Stimulated activated CD4-positive, alpha-beta T cell treated with anti-CD3 and anti-CD28 coated beads, Interleukin-4, amount 100 ng/mL, for 4 hours (primary cell): ENCODE data around the gene RFWD3.
"Not testable (repeated sequence)": the region's sequence is repeated elsewhere in the genome, so short reads cannot be mapped to it uniquely, and the experiment has no call there.

Experiments
- DNase-seq, 2 experiments: peaks; one replicate each; pipeline ENCODE4 v3.0.0-alpha.2; 2020

RFWD3 gene

DNA sequence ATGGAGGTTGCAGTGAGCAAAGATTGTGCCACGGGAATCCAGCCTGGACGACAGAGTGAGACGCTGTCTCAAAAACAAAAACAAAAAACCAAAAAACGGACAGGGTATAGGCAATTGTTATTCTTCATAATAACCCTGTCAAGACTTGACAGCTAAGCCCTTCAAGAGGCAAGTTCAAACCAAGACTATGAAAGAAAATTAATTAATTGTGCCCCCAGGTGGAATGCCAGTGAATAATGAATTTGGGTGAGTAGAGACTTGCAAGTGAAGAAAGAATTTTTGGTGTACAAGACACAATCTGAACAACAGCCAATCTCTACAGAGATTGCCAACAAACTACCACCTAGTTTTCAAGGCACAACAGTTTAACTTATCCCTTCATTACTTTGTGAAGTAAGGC, 6.3 kb downstream of the RFWD3 start:
- DNase-seq, result no peak

DNA sequence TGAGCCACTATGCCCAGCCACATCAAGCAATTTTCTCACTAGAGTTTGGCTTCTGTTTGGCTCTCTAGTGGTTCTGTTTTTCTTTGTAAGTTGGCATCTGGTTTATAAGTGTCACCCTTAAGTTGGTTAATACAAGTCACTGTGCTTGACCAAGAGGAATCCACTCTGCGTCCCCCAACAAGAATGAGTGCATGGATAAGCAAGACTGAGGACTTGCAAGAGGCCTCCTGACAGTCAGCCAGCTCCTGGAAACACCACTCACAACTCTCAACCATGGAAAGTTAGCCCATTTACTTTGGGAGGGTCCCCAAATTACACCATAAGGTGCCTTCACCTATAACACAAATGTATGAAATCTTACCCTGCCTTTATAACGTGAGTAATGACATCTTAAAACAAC, 7.6 kb downstream of the RFWD3 start:
- no peak for DNase-seq

DNA sequence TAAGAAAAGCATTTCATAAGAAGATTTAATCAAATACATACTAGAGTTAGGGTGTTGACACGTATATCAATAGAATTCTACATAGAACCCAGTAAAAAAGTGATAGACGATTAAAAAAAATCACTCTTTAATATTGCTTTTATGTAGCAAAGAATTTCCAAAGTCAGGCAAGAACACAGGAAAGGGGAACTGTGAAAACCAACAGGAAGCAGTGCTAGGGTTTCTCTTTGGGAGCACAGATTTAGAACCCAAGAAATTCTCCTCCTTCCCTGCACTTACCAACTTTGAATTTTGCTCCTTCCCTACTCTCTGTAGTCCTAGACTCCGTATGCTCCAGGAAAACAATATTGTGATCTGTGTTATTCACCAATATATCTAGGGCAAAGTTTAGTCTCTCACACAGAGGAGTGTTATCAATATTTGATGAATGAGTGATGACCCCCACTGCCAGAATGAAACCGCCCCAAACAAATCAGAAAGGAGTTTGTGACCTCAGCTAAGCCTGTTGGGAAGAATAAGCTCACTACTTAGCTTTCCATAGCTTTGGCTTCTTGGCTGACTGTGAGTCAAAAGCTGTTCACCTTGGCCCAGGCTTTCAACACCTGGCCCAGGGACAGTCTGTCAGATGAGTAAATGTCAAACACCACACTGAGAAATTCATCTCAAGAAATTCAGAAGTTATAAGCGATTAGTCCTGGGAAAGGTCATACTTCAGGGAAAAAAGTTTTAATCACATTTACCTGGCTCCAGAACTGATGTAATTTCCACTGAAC, 8.6 kb downstream of the RFWD3 start:
- no peak for DNase-seq

DNA sequence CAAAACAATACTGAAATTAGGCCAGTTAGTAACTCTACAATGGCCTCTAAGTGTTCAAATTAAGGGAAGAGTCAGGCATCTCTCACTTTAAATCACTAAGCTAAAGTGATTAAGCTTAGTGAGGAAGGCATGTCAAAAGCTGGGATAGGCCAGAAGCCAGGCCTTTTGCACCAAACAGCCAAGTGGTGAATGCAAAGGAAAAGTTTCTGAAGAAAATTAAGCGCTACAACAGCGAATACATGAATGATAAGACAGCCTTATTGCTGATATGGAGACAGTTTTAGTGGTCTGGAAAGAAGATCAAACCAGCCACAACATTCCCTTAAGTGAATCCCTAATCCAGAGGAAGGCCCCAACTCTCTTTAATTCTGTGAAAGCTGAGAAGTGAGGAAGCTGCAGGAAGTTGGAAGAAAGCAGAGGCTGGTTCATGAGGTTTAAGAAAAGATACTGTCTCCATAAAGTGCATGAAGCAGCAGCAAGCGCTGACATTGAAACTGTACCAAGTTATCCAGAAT, 12.1 kb downstream of the RFWD3 start:
- DNase-seq, result no peak

DNA sequence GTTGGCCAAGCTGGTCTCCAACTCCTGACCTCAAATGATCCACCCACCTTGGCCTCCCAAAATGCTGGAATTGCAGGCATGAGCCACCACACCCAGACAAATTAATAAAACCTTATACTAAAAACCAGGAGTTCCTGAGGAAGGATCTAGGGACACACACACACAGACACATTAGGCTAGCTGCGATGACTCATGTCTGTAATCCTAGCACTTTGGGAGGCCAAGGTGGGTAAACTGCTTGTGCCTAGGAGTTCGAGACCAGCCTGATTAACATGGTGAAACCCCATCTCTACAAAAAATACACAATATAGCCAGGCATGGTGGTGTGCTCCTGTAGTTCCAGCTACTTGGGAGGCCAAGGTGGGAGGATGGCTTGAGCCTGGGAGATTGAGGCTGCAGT, 13.8 kb downstream of the RFWD3 start:
- not testable (repeated sequence) for DNase-seq

DNA sequence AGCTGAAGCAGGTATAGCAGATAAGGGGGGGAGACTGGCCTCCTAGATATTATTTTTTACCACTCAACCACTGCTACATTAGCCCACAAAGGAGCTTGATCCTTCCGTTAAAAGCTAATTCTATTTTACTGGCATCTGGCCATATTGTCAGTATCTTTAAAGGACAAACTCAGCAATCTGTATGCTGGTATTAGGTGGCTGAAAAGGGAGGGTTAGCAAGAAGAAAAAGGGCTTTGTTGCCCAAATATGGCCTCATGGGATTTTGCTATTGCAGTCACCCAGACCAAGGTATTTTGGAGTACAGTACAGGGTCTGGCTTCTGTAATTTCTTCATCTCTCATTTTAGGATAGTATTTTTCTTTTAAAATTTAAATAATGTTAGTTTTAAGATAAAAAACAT, 14.4 kb downstream of the RFWD3 start:
- DNase-seq, result no peak

DNA sequence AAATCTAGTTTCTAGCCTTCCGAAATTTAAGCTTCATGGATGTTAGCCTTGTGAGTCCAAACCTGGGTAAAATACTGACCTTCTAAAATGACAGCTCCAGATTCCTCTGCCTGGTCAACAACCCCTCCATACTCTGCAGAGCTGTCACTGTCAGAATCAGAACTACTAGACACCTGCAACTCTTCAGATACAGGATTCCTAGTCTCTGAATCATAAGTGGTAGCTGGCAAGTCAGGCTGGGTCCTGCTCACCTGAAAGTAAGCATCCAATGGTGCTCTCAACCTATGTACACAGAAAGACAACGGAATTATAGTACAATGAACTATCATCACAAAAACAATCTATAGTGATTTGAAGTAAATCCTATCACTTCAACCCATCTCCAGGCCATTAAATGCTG, 14.8 kb downstream of the RFWD3 start:
- no peak for DNase-seq

DNA sequence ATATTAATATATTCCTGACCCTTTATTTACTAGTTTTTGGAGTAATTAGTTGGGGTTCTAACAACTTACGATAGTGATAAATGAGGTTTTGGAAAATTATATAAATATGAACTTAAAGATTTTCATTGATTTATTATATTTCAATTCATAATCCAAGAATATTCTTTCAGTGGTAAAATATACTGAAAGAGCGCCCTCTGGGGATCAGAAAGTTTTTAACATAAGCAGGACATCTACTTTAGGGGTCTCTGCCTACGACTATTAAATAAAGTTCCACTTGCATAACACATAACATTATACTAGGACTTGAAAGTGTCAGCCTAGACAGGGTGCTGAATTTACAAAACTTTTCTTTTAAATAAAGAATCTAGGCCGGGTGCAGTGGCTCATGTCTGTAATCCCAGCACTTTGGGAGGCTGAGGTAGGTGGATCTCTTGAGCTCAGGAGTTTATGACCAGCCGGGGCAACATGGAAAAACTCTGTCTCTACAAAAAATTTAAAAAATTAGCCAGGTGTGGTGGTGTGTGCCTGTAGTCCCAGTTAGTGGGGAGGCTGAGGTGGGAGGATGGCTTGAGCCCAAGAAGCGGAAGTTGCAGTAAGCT, 15.6 kb downstream of the RFWD3 start:
- DNase-seq, result no peak

DNA sequence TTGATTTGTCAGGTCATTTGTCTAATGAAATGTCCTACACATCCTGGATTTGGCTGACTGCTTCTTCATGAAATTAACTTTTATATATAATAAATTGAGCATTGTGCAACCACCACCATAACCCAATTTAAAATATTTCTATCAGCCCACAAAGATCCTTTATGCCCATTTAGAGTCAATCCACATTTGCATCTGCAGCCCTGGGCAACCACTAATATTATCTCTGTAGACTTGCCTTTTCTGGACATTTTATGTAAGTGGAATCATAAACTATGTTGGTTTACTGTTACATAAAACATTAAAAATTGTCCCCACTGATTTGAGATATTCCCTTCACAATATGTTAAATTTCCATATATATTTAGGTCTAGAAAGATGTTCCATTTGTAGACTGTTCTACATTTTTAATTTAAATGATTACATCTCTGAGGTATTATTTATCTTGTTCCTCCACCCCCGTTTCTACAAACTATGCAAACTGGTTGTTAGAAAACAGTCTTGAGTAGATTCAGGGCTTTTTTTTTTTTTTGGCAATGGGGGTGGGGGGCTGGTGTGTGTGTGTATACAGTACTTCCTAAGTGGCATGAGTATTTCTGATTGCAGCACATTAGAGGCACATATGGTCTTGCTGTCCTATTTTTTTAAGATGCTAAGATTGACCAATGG, 16.7 kb downstream of the RFWD3 start:
- no peak for DNase-seq

DNA sequence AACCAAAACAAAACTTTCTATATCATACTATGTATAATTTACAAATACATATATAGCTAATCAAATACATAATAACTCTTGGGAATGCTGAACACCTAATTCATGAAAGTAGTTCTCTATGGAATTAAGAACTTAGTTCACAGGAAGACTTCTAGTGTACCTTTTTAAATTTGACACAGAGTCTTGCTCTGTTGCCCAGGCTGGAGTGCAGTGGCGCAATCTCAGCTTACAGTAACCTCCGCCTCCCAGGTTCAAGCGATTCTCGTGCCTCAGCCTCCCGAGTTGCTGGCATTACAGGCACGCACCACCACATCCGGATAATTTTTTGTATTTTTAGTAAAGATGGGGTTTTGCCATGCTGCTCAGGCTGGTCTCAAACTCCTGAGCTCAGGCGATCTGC, 24.7 kb downstream of the RFWD3 start:
- no peak for DNase-seq

DNA sequence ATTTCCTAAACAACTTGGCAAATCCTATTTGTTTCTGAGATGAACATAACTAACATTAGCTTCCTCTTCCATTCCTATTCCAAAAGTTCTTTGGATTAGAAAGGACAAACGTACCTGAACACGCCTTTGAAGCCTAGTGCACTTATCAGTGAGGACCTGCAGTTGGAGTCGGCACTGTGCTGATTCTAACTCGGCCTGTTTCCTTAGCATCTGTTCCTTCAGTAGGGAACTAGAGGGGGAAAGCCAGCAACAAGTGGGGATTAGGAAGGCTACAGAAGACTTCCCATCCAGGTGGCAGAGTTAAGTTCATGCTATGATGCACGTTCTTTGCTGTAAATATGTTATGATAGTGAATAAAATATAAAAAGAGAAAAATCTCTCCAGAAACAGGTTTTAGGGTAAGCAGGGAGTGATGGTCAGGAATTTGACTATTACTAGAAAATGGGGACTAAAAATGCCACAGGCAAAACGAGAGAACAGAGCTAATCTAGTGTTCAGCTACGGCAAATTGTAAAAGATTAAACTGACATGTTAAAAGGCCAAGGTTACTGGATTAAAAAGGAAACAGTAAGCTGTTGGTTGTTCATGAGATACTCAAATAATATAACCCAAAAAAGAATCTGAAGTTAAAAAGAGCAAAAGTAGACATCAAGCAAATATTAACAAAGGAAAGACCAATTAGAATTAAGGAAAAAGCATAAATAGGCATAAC, 28.8 kb downstream of the RFWD3 start:
- DNase-seq, result no peak

DNA sequence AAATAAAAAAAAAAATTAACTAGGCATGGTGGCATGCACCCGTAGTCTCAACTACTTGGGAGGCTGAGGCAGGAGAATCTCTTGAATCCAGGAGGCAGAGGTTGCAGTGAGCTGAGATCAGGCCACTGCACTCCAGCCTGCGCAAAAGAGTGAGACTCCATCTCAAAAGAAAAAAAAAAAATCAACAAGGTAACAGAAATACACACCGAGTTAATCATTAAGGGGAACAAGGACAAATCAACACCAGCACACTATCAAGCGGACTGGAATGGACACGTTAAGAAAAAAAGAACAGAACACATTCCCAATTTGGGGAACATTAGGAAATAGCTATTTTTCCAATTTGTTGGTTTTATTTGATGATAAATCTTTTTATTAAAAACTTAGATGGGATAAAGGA, 31.4 kb downstream of the RFWD3 start:
- DNase-seq, result no peak

DNA sequence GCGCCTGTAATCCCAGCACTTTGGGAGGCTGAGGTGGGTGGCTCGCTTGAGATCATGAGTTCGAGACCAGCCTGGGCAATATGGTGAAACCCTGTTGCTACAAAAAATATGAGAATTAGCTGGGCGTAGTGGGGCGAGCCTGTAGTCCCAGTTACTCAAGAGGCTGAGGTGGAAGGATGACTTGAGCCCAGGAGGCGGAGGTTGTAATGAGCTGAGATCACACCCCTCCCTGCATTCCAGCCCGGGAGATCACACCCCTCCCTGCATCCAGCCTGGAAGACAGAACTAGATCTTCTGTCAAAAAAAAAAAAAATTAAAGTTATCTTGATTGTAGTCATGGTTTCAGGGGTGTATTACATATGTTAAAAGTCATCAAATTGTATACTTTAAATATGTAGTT, 33.0 kb downstream of the RFWD3 start:
- no peak for DNase-seq

DNA sequence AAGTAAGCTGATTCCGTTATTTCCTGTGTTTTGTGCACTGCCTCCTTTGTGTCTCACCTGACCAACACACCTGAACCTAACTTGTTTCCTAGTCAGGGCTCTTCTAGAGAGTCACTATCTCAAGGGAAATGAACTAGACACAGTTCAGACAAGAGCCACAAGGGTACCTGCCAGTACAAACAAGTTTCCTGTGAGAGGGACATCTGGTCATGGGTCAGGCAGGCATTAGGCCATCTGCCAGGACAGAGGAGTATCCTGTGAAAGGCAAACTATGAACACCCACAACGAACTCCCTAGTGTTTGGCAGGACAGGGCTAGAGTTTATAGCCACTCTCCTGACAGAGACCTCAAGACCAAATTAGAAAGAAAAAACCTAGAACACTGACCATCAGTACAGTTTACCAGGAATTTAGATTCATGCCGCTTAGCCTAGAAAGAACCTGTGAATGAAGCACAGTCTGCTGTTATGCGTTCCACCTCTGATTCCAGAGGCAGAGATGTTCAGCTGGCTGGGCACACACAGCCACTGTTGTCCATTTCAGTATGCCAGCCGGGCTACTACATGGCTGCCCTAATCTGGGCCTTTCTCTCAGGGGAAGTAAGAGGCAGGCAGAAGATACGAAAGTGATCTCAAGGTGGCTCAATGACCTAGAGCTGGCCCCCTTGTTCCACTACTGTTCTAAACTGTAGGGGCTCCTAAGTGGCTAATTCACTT, 39.0 kb downstream of the RFWD3 start:
- DNase-seq, result no peak

DNA sequence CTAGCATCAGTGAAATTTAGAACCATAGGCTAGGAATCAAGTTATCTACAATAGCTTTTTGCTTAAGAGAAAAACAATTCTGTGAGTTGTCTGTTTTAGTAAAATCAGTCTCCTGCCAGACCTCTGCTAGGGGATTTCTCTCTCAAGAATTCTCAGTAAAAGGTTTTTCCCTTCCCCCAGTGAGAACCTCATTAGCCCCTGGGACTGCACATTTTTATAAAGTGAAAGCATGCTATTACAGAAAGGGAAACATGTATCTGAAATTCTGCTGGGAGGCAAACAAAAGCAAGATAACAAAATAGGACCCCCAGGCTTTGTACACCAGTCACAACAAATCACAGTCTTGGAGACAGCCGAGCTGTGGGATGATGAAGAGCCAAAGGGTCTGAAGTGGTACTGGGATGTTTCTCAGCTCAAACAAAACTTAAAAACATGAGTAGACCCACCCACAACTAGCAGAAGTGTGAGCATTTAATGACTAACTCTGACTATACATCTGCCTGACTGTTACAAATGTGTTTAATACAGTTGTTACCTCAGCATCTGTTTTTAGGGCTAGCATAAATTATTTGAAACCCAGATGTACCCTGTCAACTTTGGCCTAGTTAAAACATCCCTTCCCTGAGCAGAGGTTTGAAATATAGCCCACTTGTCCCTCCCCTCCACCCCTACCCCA, 39.8 kb downstream of the RFWD3 start:
- DNase-seq, result no peak

DNA sequence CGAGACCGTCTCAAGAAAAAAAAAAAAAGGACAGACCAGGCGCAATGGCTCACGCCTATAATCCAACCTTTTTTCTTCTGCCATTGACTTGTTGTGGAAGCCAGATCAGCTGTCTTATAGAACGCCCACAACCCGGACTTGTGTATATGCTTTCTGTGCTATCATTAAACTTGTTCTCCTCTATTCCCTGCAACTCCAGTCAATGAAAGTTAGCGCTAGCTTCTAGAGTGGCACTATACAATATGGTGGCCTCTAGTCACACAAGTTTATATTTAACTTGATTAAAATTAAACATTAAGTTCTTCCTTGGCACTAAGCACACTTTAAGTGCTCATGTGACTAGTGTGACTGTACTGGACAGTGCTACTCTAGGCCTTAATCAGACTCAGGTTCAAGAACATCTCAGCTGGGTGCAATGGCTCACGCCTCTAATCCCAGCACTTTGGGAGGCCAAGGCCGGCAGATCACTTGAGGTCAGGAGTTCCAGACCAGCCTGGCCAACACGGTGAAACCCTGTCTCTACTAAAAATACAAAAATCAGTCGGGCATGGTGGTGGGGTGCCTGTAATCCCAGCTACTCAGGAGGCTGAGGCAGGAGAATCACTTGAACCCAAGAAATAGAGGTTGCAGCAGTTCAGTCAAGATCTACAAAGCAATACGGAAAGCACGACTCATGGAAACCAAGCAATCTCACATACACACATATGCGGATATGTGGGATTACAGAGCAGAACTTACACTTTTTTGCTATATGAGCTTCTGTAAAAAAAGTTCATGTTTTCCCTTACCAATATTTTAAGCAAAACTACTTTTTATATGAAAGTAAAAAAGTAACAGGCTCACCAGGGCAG, 41.0 kb downstream of the RFWD3 start:
- no peak for DNase-seq

DNA sequence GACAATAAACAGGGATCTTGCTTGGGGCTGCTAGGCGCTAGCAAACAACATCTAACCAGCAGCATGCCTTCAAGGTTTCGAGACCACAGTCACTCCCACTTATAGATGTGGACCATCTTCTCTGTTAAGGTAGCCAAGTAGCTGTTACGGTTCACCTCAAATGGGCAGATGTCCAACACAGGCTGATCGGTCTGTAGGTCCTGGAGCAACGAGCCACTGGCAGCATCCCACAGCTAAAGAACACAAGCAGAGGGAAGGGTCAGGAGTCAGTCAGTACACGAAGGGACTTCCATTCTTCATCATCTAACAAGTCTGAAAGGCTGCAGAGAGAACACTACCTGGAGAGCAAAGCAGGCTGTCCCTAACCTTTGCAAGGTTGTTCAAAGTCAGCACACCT, 42.8 kb downstream of the RFWD3 start:
- DNase-seq, result no peak

DNA sequence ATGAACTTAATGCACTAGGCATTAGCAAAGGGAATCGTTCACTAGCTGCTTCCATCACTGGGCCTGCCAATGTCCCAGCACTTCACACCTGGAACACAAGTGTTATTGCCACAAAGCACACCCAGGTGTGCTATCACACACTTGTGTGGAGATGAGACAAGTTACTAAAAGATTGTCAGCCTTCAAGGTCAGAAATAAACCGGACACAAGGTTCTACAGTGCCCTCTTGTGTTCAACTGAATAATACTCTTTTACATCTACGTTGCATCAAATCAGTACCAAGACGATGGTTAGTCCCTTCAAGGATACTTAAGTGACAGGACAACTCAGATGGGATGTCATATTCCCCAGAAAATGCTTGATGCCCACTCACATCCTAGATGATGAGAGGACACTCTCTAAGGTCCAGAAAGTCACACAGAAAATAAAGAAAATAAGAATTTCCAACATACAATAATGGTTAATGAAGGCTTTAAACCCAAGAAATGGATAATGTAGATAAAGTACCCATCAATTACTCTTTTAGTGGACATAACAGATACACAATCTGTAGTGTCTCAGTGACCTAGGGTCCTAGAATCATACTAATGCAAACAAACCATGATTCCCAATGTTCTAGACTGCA, 43.4 kb downstream of the RFWD3 start:
- DNase-seq, result no peak

DNA sequence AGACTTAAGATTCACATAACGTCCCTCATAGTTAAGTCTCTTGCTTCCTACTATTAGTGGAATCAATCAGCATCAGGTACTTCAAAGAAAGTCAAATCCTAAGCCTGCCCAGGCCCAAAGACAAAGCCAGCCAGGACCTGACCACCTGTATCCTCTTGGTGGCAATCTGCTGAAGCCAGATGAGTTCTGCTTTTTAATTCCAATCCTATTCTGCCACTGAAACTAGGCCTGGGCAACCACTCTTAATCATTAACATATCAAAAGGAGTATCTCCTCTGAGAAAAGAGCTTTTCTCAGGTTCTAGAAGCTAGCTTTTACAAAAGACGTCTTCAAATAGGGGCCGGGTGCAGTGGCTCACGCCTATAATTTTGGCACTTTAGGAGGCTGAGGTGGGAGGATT, 44.7 kb downstream of the RFWD3 start:
- DNase-seq, result no peak

DNA sequence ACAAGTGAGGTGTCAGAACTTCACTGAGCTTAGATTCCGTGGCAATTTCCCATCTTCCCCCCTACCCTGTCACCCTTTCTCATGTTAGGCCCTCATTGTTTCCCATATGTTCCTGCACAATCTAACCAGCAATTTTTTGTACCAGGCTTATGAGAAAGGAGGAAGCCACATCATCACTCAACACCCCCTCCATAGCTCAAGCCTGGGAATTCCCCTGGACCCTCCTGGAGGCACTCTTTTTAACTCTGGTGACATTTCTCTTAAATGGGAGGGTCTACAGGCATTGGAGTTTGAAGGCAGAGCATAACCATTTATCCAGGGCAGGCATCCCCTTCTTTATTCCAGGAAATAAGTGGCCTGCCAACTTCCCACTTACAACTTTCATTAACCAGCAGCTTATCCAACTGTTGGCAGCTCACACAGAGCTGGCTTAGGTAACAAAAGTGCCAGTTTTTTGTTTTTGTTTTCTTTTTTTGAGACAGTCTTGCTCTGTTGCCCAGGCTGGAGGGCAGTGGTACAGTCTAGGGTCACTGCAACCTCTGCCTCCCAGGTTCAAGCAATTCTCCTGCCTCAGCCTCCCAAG, 49.4 kb downstream of the RFWD3 start:
- DNase-seq, result no peak
